ENCODE results near the gene TSPO.

TSPO gene

DNA sequence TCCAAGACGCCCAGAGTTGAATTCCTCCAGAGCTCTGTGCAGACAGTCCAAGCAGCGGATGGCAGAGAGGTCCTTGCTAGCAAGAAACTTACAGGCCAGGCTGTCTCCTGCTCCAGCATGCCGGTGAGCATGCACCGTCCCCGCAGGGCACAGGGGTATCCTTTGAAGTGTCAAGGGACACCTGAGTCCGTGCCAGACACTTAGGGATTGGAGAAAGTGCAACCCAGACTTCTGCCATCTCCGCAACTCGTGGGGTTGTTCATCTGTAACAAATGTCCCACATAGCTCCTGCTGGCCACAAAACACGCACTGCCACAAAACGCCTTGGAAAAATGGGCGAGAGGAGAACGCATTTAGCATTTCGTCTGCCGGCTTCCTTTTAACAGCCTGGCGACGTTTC lies 13.3 kb downstream of the TSPO start:
- Histone ChIP-seq H3K4me3 (ENCODE audit: low read depth in 1 of 2, low read length in 1 of 2) (no peak overlapping the region), H3K27me3 (no peaks in the 10 kb centered on the region), H3K4me1 (ENCODE audit: control insufficient read depth in 1 of 2, insufficient read depth in 1 of 2, low read depth in 1 of 2, low read length in 1 of 2) (peaks cover 7 to 16% of the 10 kb centered on the region in 2 experiments), H3K9me3 (no peaks in the 10 kb centered on the region), H3K27ac (peak overlapping the region; percentile 78), H3K36me3 (peaks cover 93% of the 10 kb centered on the region)
- TF ChIP-seq, protein P1, sequence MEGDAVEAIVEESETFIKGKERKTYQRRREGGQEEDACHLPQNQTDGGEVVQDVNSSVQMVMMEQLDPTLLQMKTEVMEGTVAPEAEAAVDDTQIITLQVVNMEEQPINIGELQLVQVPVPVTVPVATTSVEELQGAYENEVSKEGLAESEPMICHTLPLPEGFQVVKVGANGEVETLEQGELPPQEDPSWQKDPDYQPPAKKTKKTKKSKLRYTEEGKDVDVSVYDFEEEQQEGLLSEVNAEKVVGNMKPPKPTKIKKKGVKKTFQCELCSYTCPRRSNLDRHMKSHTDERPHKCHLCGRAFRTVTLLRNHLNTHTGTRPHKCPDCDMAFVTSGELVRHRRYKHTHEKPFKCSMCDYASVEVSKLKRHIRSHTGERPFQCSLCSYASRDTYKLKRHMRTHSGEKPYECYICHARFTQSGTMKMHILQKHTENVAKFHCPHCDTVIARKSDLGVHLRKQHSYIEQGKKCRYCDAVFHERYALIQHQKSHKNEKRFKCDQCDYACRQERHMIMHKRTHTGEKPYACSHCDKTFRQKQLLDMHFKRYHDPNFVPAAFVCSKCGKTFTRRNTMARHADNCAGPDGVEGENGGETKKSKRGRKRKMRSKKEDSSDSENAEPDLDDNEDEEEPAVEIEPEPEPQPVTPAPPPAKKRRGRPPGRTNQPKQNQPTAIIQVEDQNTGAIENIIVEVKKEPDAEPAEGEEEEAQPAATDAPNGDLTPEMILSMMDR (IDR thresholded peaks at IDR 0.05) = no peak

GRCh38 chr22:43166132-43166930 lies 15.0 kb downstream of the TSPO start:
- Histone ChIP-seq H3K36me3 (peaks cover 93% of the 10 kb centered on the region), H3K4me3 (ENCODE audit: low read depth in 1 of 2, low read length in 1 of 2) (no peak overlapping the region), H3K27ac (no peak overlapping the region), H3K27me3 (no peaks in the 10 kb centered on the region), H3K9me3 (no peaks in the 10 kb centered on the region), H3K4me1 (ENCODE audit: control insufficient read depth in 1 of 2, insufficient read depth in 1 of 2, low read depth in 1 of 2, low read length in 1 of 2) (peaks cover 18 to 19% of the 10 kb centered on the region in 2 experiments)
- TF ChIP-seq, protein P1 (IDR thresholded peaks at IDR 0.05) = no peak

- peaks cover 22 to 25% of the 10 kb centered on the region in 2 experiments for H3K4me1 ChIP-seq (ENCODE audit: control insufficient read depth in 1 of 2, insufficient read depth in 1 of 2, low read depth in 1 of 2, low read length in 1 of 2)
- H3K4me3 ChIP-seq (ENCODE audit: low read depth in 1 of 2, low read length in 1 of 2) = no peak overlapping the region
- H3K27ac ChIP-seq = no peak overlapping the region
- no peaks in the 10 kb centered on the region for H3K9me3 ChIP-seq
- H3K27me3 ChIP-seq = no peaks in the 10 kb centered on the region
- TF ChIP-seq, protein P1 (IDR thresholded peaks at IDR 0.05) = no peak
- peaks cover 93% of the 10 kb centered on the region for H3K36me3 ChIP-seq
Measured at GRCh38 chr22:43167001-43167589, 15.7 kb downstream of the TSPO start.

GRCh38 chr22:43168471-43169309 lies 17.3 kb downstream of the TSPO start:
- TF ChIP-seq, protein P1 (IDR thresholded peaks at IDR 0.05) = no peak
- H3K27me3 ChIP-seq = no peaks in the 10 kb centered on the region
- peaks cover 18 to 25% of the 10 kb centered on the region in 2 experiments for H3K4me1 ChIP-seq (ENCODE audit: control insufficient read depth in 1 of 2, insufficient read depth in 1 of 2, low read depth in 1 of 2, low read length in 1 of 2)
- no peaks in the 10 kb centered on the region for H3K9me3 ChIP-seq
- H3K36me3 ChIP-seq = peaks cover 93% of the 10 kb centered on the region
- H3K4me3 ChIP-seq (ENCODE audit: low read depth in 1 of 2, low read length in 1 of 2) = no peak overlapping the region
- no peak overlapping the region for H3K27ac ChIP-seq

- H3K27me3 ChIP-seq = no peaks in the 10 kb centered on the region
- no peak overlapping the region for H3K4me3 ChIP-seq (ENCODE audit: low read depth in 1 of 2, low read length in 1 of 2)
- no peak overlapping the region for H3K27ac ChIP-seq
- H3K4me1 ChIP-seq (ENCODE audit: control insufficient read depth in 1 of 2, insufficient read depth in 1 of 2, low read depth in 1 of 2, low read length in 1 of 2) = peaks cover 10 to 22% of the 10 kb centered on the region in 2 experiments
- TF ChIP-seq, protein P1 (IDR thresholded peaks at IDR 0.05) = no peak
- H3K36me3 ChIP-seq = peaks cover 93% of the 10 kb centered on the region
- H3K9me3 ChIP-seq = no peaks in the 10 kb centered on the region
Measured at GRCh38 chr22:43169310-43170130, 18.2 kb downstream of the TSPO start.

Data from neutrophil (primary cell).